HCT116 (cell line): Measurements from ENCODE around the gene LAMA4.

Experiments used
- EGR1 ChIP-seq: IDR thresholded peaks from 2 replicates; pipeline ENCODE4 v1.6.1; 2012; ENCODE audit warnings: low read depth
- EZH2 ChIP-seq: fragments of 200-600 bp; sonication (generic); IDR thresholded peaks from 2 replicates; pipeline ENCODE4 v1.6.1; 2017; ENCODE audit warnings: antibody characterized with exemption, mixed run types
- EZH2phosphoT487 ChIP-seq: fragments of 200-600 bp; IDR thresholded peaks from 2 replicates; pipeline ENCODE4 v1.6.1; 2018; ENCODE audit warnings: antibody characterized with exemption, borderline replicate concordance
- FOSL1 ChIP-seq: IDR thresholded peaks from 2 replicates; pipeline ENCODE4 v1.6.1; 2012; ENCODE audit warnings: low read depth
- JUND ChIP-seq: IDR thresholded peaks from 2 replicates; pipeline ENCODE4 v1.6.1; 2012
- POLR2A ChIP-seq: IDR thresholded peaks from 2 replicates; pipeline ENCODE4 v1.7.0; 2011; ENCODE audit warnings: borderline replicate concordance; ENCODE audit not compliant: insufficient read depth, insufficient read length; ENCODE audit errors: extremely low read depth
- POLR2AphosphoS5 ChIP-seq: IDR thresholded peaks from 2 replicates; pipeline ENCODE4 v1.6.1; 2011; ENCODE audit warnings: mild to moderate bottlenecking, low read depth, low read length, moderate library complexity
- RAD21 ChIP-seq: IDR thresholded peaks from 2 replicates; pipeline ENCODE4 v1.6.1; 2012; ENCODE audit warnings: low read depth, mild to moderate bottlenecking
- TCF7L2 ChIP-seq: IDR thresholded peaks from 2 replicates; pipeline ENCODE4 v1.7.0; 2011; ENCODE audit warnings: borderline replicate concordance, inconsistent platforms; ENCODE audit not compliant: insufficient read depth, insufficient read length; ENCODE audit errors: extremely low read depth
- YY1 ChIP-seq: IDR thresholded peaks from 2 replicates; pipeline ENCODE4 v1.6.1; 2011; ENCODE audit warnings: low read length, low read depth, moderate library complexity, mild to moderate bottlenecking; ENCODE audit not compliant: insufficient replicate concordance; ENCODE audit errors: extremely low read depth
- TF ChIP-seq, protein P1 (sequence below), 3 experiments: fragments of 200-600 bp in 1 of 3; sonication (generic) in 1 of 3; IDR thresholded peaks in 2 of 3; conservative IDR thresholded peaks in 1 of 3; 2 replicates each; pipeline ENCODE4 v1.5.1; 2012 to 2017; ENCODE audit warnings: low read depth in 2 of 3, low read length in 2 of 3, antibody characterized with exemption in 1 of 3, borderline replicate concordance in 1 of 3, control low read depth in 1 of 3, mild to moderate bottlenecking in 1 of 3, mixed read lengths in 1 of 3, mixed run types in 1 of 3, moderate library complexity in 1 of 3; ENCODE audit not compliant: insufficient read depth in 1 of 3
- TF ChIP-seq, protein P2 (sequence below): IDR thresholded peaks from 2 replicates; pipeline ENCODE4 v1.6.1; 2012
- TF ChIP-seq, protein P3 (sequence below): IDR thresholded peaks from 2 replicates; pipeline ENCODE4 v1.6.1; 2012

DNA sequence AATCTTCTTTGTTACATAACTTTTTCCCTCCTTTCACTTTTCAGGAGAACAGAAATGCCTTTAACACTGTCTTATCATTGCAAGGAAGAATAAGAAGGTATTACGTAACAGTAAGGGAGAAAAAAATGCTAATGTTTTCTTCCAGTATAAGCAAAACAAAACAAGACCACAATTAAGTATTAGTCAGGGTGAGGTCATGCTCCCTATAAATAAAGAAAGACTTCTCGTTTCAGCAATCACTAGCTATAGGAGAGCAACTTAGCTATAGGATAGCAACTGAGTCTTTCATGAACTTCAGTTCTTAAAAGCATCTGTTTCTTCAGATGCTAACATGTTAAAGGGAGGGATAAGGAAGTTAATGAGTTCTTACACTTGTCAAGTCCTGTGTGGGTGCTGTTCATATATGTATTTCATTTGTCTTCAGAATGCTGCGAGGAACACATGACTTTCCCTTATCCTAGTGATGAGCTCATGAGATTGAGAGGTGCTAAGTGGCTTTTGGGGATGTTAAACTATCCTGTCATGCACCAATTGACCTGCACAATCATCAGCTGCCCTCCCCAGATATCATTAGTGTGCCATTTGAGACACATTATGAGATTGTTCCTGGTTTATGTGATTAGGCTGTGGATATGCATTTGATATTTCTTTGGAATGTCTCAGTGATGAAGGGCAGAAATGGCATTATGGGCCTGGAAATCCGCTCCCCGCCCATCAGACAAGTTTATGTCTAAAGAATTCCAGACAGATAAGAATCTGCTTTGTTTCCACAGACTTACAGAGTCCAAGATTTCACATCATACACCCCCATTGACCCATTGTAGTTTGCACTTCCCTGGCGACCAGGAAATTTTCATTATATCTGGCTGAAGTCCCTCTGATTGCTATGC, 37.5 kb downstream of the LAMA4 start:
- no peak for TF ChIP-seq TCF7L2
- TF ChIP-seq, protein P1, sequence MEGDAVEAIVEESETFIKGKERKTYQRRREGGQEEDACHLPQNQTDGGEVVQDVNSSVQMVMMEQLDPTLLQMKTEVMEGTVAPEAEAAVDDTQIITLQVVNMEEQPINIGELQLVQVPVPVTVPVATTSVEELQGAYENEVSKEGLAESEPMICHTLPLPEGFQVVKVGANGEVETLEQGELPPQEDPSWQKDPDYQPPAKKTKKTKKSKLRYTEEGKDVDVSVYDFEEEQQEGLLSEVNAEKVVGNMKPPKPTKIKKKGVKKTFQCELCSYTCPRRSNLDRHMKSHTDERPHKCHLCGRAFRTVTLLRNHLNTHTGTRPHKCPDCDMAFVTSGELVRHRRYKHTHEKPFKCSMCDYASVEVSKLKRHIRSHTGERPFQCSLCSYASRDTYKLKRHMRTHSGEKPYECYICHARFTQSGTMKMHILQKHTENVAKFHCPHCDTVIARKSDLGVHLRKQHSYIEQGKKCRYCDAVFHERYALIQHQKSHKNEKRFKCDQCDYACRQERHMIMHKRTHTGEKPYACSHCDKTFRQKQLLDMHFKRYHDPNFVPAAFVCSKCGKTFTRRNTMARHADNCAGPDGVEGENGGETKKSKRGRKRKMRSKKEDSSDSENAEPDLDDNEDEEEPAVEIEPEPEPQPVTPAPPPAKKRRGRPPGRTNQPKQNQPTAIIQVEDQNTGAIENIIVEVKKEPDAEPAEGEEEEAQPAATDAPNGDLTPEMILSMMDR (IDR thresholded peaks at IDR 0.05 in 2 of 3, conservative IDR thresholded peaks at IDR 0.05 in 1 of 3; ENCODE audit: borderline replicate concordance in 1 of 3, insufficient read depth in 1 of 3, low read depth in 2 of 3, low read length in 2 of 3), result no peak
- no peak for TF ChIP-seq POLR2AphosphoS5
- no peak for TF ChIP-seq POLR2A
- TF ChIP-seq JUND, result 0 out of 2 replicates have a peak, but pooled peaks have one; percentile 11
- no peak for TF ChIP-seq RAD21
- no peak for TF ChIP-seq EZH2phosphoT487
- TF ChIP-seq, protein P2, sequence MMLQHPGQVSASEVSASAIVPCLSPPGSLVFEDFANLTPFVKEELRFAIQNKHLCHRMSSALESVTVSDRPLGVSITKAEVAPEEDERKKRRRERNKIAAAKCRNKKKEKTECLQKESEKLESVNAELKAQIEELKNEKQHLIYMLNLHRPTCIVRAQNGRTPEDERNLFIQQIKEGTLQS, result no peak
- no peak for TF ChIP-seq EGR1
- TF ChIP-seq YY1, result no peak
- TF ChIP-seq, protein P3, sequence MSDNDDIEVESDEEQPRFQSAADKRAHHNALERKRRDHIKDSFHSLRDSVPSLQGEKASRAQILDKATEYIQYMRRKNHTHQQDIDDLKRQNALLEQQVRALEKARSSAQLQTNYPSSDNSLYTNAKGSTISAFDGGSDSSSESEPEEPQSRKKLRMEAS, result no peak
- peak; percentile 22; the same call in 1 of the 2 replicates for TF ChIP-seq FOSL1
- TF ChIP-seq EZH2, result no peak
